ELF-1 (cell line): ENCODE measurements around the gene TRIM62.

Experiments used
- DNase-seq: peaks from one replicate; pipeline ENCODE4 v3.0.0-alpha.2; 2016; ENCODE audit warnings: low read depth, low spot score

Gene TRIM62

DNA sequence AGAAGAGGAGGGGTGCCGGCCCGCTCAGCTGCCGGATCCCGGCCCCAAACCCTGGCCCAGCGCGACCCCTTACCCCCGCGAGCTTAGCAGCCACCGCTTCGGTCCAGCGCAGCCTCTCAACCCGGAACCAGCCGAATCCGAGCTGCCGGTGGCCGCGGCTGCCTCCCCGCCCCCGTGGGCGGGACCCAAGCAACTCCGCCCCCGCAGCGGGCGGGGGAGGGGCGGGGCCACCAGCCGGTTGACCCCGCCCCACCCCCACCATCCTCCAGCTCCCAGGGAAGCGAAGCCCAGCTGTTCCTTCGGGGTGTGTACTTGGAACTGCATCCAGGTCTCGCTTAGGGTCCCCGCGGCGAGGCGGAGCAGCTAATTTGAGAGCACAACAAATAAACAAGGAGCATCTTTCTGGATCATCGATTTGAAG, at the start of gene TRIM62:
Gene TRIM62 (minus strand): TSS at position 123 of the 421 bp plus-strand sequence. CDS start 611 bp downstream, outside the sequence.
- peak; percentile 90 for DNase-seq

DNA sequence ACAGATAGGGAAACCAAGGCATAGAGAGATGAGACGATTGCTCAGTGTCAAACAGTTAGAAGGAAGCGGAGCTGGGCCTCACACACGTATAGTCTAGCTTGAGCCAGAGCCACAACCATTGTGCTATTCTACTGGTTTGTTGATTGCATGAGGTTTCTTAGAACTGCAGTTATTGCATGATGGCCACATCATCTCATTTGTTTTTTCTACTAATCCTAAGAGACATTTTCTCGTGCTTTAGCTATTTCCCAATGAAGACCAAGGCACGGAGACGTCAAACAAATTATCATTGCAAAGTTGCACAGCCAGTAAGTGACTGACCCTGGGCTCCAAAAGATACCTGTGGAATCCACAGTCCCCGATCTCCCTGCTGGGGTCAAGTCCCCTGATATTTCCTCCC, 49.3 kb upstream of the TRIM62 start:
- DNase-seq = no peak

DNA sequence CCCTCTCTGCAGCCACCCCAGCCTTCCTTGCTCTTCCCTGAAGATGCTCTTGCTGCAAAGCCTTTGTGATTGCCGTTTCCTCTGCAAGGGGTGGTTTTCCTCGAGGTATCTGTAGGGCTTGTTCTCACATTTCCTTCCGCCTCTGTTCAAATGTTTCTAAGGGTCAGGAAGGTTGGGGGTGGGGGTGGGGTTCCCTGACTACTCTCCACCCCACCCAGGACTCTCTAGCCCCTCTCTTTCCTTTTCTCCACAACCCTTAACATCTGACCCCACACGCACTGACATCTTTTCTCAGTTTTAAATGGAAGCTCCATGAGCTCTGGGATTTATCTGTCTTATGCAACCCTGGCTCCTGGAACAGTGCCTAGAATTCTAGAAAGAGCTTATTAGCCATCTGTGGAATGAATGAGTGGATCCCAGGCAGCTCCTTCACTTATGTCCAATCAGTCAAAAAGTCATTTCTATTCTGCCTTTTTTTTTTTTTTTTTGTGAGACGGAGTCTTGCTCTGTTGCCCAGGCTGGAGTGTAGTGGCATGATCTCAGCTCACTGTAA, 47.2 kb upstream of the TRIM62 start:
- DNase-seq = no peak

DNA sequence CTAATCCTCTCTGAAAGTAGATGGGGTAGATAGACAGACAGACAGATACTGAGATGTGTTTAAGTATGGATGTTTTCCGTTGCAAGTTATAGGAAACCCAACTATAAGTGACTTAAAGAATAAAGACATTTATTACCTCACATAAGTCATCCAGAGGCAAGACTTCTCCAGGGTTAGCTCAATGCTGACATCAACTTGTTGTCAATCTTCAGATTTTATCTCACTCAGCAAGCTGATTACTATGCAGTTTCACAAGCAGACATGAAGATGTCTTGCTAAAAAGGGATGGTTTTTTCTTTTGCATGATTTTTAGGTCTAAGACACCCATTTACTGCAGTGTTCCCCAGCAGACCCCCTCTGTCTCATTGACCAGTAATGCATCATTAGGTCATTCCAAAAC, 43.7 kb upstream of the TRIM62 start:
- no peak for DNase-seq

DNA sequence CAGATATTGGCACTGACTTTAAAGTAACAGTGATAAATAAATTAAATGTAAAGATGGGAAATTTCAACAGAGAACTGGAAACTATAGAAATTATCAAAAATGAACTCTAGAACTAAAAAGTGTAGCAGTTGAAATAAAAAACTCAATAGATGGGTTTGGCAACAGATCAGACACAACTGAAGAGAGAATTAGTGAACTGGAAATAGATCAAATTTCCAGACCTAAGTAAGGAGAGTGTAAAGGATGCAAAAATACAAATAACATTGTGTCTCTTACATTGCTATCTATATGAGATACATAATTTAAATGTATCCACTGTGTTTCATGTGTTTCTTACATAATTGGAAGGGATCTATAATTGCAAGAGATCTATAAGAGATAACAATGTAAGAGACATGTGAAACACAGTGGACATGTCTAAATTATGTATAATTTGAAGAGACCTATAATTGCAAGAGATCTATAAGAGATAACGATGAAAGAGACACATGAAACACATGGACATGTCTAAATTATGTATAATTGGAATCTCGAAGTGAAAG, 42.4 kb upstream of the TRIM62 start:
- DNase-seq = no peak

DNA sequence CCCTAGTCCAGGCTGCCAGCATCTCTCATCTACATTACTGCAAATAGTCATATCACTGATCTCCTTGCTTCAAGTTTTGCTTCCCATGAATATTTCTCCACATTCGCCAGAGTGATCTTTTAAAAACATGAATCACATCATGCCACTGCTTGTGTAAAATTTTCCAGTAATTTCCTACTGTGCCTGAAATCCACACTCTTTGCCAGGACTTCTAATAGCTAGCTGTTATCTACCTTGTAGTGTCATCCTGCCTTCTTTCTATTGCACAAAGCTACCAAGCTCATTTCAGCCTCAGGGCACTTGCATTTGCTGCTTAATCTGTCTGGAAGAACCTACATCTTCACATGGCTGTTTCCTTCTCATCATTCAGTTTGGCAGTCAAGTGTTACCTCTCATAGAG, 40.5 kb upstream of the TRIM62 start:
- no peak for DNase-seq

DNA sequence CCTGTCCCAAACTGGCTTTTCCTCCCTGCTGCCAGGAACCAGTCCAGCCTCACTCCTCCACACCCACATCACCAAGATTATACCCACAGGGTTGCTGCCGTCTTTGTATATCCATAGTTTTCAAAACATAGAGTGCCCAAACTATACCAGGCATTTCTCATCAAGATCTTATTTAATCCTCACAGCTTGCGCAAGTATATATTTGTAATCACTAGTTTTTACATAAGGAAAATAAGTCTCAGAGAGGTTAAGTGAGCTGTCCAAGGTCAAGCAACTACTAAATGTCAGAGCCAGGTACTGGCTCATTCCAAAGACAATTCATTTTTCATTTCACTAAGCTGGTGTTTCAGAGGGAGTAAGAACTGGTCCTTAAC, 39.5 kb upstream of the TRIM62 start:
- DNase-seq = no peak

DNA sequence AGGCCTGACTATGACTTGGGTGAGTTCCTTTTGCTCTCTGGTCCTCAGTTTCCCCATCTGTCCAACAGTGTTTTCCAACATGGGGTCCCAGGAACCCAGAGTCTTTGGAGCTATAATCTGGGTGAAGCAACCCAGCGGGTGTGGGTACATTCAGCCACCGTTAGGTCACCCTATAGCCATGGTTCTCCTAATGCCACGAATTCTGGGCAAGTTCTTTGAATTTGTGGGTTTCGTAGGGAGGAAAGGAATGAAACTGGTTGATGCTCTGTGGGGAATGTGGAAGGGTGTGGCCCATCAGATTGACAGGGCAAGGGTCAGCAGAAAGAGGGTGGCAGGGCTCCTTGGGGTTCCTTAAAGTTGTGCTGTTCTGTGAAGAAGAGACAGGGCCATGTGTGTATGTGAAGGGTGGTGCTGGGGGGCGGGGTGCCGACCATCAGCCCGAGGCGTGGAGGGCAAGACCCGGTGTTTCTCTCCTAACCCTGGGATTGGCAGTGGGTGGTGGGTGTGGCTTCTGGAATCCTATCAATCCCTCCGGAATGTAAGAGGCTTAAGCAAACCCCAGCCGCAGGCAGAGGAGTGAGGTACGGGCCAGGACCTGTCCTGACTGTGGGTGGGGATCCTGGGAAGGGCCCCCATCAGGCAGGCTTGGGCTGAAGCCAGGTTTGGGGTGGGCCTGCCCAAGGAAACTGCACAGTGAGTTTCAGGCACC, 39.0 kb upstream of the TRIM62 start:
- peak; percentile 79 for DNase-seq

DNA sequence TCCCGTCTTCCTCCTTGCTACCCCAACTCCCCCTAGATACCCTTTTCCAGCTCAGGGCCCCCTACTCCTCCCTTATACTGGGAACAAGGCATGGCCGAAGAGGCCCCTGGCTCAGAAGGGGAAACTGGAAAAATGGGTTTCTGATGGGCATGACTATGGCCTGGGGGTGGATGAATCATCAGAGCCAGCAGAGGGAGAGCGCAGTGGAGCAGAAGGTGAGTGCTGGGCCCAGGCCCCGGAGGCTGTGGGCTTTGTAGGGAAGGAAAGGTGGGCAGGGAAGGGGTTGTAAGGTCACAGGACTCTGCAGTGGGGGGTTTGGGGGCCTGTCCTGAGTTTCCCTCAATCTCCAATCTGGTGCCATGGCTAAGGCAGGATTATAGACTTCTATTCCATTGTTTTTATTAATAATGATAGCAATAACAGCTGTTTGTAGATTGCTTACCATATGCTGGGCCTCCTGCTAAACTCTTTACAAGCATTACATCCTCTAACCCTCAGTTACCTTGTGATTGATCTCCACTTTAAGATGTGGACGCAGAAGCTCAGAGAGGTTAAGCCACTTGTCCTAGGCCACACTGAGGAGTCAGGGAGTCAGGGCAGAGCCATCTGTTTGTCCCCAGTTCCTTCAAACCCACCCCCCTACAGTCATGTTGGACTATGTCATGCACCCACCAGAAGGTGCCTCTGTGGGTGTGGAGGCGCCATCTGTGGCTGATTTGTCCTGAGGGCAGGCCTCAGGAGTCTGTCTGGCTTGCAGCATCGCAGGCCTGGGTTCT, 38.2 kb upstream of the TRIM62 start:
- DNase-seq = peak; percentile 91

DNA sequence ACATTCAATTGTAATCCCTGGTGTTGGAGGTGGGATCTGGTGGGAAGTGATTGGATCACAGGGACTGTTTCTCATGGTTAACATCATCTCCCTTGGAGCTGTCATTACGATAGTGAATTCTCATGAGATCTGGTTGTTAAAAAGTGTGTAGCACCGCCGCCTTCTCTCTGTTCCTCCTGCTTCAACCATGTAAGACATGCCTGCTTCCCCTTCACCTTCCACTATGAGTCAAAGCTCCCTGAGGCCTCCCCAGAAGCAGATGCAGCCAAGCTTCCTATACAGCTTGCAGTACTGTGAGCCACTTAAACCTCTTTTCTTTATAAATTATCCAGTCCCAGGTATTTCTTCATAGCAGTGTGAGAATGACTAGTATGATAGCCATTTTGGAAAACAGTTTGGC, 30.1 kb upstream of the TRIM62 start:
- no peak for DNase-seq

DNA sequence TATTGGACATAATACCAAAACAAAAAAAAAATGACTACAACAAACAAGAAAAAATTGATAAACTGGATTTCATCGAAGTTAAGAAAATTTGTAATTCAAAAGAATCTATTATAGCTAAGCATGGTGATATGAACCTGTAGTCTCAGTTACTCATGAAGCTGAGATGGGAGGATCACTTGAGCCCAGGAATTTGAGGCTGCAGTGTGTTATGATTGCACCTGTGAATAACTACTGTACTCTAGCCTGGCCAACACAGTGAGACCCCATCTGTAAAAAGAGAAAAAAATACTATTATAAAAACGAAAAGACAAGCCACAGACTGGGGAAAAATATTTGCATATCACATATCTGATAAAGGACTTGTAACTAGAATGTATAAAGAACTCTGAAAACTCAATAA, 24.5 kb upstream of the TRIM62 start:
- no peak for DNase-seq

DNA sequence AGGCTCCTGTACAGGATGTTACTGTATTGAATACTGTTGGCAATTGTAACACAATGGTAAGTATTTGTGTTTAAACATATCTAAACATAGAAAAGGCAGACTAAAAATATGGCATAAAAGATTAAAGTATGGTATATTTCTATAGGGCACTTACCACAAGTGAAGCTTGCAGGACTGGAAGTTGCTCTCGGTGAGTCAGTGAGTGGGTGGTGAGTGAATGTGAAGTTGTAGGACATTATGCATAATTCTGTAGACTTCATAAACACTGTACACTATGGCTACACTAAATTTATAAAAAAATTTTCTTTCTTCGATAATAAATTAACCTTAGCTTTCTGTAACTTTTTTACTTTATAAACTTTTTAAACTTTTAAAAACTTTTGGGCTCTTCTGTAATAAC, 13.7 kb upstream of the TRIM62 start:
- DNase-seq = no peak

DNA sequence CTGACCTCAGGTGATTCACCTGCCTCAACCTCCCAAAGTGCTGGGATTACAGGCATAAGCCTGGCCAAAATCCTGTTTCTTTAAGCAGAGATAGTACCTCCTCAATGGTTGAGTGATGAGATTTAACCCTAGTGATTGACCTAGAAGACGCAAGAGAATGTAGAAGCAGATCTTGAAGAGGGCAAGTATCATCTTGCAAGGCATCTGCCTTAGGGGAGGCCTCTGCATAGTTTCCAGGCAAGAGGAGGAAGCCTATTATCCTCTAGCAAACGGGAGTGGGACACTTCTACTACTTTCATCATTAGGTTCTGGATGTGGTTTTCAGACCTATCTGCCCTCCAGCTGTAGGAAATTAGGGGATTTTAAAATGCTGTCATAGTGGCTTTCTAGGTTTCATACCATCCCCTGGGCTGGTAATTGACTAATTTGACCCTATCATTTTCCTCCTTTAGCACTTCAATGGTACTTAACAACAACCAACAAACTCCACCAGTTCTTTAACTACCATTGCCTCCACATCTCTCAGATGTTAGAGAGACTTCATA, 10.0 kb upstream of the TRIM62 start:
- DNase-seq = no peak

DNA sequence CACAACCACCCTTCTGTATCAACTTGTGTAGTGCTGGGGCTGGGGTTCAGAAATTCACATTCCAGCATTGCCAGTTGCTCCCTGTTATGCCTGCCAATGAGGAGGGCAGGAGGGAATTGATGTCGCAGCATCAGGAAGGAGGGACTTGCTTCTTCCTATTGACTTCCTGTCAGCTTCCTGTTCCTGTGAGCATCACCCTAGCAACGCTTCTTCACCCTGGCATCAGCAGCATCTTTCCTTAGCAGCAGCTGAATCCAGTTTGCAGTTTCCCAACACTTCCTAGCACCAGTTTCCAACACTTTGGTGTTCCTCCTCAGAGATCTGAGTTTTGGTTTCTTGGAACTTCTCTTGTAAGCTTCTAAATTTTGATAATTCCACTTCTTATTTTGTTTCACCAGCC, 8.9 kb upstream of the TRIM62 start:
- no peak for DNase-seq

DNA sequence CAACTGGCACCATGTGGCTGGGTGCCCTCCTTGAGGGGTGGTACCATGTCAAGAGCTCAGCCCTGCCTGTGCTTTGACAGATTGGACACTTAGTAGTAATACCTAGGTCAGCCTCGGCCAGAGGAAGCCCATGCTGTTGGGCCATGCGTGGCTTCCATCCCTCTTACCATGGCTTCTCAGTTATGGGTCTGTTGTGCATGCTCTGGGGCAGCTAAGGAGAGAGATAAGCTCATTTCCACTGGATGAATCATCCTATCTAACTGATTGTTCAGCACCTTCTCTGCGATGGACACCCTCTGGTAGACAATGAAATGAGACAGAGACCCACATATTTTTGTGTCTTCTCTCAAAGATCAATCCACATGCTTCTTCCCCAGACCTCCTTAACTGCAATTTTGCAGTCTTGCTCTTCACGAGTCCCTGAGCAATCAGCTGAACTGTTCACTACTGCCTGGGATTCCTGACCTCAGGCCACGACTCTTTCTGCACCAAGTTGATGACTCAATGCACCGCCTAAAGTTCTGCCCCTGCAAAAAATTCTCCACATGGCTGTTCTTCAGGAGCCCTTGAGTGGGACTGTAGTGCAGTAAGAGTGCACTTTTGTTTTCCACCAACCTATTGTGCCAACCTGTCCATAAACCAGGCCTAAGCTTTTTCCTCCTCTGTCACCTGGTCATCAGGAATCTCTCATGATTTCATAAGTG, 6.9 kb upstream of the TRIM62 start:
- DNase-seq = peak; percentile 28

DNA sequence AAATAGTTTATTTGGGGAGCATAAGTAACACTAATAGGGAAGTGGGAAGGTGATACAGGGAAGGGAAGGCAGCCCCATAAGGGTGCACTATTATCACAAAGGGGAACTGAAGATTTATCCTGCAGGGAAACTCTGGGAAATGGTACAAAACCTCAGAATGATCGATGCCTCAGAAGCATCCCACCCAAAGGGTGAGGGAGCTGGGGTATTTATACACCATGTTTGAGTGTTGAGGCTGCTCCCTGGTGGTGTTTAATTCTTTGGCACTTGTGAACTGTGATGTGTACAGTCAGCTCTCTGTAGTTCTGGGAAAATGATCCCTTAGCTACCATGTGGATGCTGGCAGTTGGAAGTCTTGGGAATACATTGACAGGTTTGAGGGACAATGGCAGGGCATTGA, 5.1 kb upstream of the TRIM62 start:
- no peak for DNase-seq

DNA sequence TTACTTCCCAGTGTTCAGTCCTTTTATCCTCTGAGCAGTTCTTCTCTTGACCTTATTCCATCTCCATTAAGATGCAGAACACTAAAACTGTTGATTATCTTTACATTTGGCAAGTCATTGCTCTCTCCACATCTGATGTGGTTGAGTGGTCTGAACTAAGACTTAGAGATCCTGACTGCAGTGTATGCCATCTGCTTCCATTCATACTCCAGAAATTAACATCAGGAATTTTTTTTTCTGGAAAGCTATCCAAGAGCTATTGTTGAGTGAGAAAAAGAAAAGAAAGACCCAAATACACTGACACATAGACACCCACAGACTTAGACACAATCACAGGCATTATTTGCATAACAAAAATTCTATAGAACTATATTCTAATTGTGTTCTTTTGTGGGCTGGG, 3.7 kb upstream of the TRIM62 start:
- no peak for DNase-seq

DNA sequence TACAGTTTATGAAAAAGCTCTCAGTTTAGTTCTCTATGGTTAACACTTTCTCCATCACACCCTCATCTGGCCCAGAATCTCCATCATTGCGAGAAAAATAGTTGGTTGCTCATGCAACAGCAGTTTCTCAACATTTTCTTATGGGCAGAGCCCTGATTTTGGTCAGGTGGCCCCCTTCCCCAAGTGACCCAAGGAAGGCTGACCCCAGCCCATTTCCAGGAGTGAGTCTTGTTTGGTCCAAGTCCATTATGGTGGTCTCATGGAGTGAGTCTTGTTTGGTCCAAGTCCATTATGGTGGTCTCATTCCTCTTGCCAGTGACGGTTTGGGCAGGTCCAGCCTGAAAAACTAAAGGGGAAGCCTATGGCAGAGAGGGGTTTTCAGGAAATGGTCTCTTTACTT, 1.5 kb upstream of the TRIM62 start:
- DNase-seq = no peak

DNA sequence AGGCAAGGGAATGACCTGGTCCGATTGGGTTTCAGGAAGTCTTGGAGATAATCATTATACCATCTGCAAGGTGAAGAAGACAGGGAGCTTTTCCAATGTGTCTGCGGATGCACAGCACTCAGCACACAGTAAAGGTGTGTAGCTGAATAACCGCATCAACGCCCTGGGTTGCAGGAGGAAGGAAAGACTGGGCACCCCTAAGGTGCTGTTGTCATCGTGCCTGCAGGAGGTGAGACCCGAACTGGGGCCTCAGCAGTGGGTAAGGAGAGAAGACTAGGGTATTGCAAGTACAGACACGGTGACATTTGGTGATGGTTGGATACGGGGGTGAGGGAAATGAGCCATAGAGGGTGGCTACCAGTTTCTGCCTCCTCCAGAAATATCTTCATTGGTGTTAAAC, 1.1 kb upstream of the TRIM62 start:
- no peak for DNase-seq

DNA sequence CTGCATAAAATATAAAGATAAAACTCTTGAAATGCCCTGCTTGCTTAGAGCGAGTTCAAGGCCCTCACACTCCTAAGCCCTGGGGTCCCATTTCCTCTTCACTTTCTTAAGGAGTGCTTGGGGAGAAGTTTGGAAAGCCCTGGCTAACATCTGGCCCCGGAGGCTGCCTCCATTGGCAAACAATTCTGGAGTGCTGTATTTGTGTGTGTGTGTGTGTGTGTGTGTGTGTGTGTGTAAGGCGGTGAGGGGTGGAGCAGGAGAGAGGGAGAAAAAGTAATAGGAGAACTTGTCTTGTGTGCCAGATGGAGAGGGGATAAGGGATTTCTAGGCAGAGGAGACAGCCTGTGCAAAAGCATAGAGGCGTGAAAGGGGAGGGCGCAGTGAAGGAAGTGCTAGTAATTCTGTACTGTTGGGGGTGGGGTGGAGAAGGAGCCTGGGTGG, 578 bp upstream of the TRIM62 start:
- DNase-seq = no peak
